ENCODE measurements around the gene CD44.
"Not testable (repeated sequence)": the region's sequence is repeated elsewhere in the genome, so short reads cannot be mapped to it uniquely, and the experiment has no call there.

CD44 gene

GRCh38 chr11:35105319-35106079 is 33.5 kb upstream of the CD44 start:
- H3K4me3 ChIP-seq (ENCODE audit: low read depth, low read length) = no peak overlapping the region
- TF ChIP-seq, protein P1, sequence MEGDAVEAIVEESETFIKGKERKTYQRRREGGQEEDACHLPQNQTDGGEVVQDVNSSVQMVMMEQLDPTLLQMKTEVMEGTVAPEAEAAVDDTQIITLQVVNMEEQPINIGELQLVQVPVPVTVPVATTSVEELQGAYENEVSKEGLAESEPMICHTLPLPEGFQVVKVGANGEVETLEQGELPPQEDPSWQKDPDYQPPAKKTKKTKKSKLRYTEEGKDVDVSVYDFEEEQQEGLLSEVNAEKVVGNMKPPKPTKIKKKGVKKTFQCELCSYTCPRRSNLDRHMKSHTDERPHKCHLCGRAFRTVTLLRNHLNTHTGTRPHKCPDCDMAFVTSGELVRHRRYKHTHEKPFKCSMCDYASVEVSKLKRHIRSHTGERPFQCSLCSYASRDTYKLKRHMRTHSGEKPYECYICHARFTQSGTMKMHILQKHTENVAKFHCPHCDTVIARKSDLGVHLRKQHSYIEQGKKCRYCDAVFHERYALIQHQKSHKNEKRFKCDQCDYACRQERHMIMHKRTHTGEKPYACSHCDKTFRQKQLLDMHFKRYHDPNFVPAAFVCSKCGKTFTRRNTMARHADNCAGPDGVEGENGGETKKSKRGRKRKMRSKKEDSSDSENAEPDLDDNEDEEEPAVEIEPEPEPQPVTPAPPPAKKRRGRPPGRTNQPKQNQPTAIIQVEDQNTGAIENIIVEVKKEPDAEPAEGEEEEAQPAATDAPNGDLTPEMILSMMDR (conservative IDR thresholded peaks at IDR 0.05; ENCODE audit: low read depth, low read length) = no peak
- DNase-seq (ENCODE audit: low read depth) = no peak

DNA sequence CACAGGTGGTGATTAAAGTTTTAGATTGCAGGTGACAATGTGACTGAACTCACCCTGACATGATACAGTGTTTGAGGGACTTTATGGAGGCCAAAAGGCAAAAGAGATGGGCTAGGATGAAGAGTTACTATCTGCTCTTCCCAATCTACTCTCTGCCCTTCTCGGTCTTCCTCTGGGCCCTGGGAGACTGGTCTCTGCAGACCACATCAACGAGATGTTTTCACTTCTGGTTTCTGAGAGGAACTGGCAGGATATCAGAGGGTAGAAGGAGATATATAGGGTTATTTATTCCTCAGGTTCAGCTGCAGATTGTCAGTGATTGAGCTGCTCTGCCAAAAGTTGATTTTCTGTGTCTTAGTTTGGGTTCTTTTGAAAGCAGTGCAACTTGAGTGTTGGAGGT is 32.4 kb upstream of the CD44 start:
- DNase-seq (ENCODE audit: low read depth) = no peak
- no peak overlapping the region for H3K4me3 ChIP-seq (ENCODE audit: low read depth, low read length)

DNA sequence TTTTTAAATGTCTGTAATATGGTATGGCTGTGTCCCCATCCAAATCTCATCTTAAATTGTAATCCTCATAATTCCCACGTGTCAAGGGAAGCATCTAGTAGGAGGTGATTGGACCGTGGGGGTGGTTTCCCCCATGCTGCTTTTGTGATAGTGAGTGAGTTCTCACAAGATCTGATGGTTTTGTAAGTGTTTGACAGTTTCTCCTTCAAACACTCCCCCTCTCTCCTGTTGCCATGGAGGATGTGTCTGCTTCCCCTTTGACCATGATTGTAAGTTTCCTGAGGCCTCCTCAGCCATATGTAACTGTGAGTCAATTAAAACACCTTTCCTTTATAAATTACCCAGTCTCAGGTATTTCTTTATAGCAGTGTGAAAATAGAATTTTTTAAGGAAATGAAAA is 31.1 kb upstream of the CD44 start:
- TF ChIP-seq, protein P1 (conservative IDR thresholded peaks at IDR 0.05; ENCODE audit: low read depth, low read length) = no peak
- H3K4me3 ChIP-seq (ENCODE audit: low read depth, low read length) = no peak overlapping the region
- DNase-seq (ENCODE audit: low read depth) = no peak

More for the DNA sequence above, 32.4 kb upstream of the CD44 start:
- TF ChIP-seq, protein P1 (conservative IDR thresholded peaks at IDR 0.05; ENCODE audit: low read depth, low read length) = no peak

DNA sequence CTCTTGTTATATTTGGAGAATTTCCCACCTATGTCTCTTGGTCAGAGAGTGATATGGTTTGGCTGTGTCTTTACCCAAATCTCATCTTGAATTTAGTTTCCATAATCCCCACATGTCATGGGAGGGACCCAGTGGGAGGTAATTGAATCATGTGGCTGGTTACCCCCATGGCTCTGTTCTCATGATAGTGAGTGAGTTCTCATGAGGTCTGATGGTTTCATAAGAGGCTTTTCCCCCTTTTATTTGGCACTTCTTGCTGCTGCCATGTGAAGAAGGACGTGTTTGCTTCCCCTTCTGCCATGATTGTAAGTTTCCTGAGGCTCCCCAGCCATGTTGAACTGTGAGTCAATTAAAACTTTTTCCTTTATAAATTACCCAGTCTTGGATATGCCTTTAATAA is 30.6 kb upstream of the CD44 start:
- not testable (repeated sequence) for DNase-seq (ENCODE audit: low read depth)

DNA sequence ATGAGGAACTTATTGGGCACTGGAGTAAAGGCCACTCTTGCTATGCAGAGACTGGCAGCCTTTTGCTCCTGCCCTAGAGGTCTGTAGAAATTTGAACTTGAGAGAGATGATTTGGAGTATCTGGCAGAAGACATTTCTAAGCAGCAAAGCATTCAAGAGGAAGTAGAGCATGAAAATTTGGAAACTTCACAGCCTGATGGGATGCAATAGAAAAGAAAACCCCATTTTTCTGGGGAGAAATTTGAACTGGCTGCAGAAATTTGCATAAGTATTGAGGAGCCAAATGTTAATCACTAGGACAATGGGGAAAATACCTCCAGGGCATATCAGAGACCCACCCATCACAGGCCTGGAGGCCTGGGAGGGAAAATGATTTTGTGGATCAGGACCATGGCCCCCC is 29.9 kb upstream of the CD44 start:
- TF ChIP-seq, protein P1 (conservative IDR thresholded peaks at IDR 0.05; ENCODE audit: low read depth, low read length) = no peak
- DNase-seq (ENCODE audit: low read depth) = no peak
- no peak overlapping the region for H3K4me3 ChIP-seq (ENCODE audit: low read depth, low read length)

More for the DNA sequence above, 30.6 kb upstream of the CD44 start:
- H3K4me3 ChIP-seq (ENCODE audit: low read depth, low read length) = not testable (repeated sequence)

- H3K4me3 ChIP-seq (ENCODE audit: low read depth, low read length) = no peak overlapping the region
- no peak for DNase-seq (ENCODE audit: low read depth)
- TF ChIP-seq, protein P1 (conservative IDR thresholded peaks at IDR 0.05; ENCODE audit: low read depth, low read length) = no peak
Observed at GRCh38 chr11:35109827-35110226, 29.1 kb upstream of the CD44 start.

DNA sequence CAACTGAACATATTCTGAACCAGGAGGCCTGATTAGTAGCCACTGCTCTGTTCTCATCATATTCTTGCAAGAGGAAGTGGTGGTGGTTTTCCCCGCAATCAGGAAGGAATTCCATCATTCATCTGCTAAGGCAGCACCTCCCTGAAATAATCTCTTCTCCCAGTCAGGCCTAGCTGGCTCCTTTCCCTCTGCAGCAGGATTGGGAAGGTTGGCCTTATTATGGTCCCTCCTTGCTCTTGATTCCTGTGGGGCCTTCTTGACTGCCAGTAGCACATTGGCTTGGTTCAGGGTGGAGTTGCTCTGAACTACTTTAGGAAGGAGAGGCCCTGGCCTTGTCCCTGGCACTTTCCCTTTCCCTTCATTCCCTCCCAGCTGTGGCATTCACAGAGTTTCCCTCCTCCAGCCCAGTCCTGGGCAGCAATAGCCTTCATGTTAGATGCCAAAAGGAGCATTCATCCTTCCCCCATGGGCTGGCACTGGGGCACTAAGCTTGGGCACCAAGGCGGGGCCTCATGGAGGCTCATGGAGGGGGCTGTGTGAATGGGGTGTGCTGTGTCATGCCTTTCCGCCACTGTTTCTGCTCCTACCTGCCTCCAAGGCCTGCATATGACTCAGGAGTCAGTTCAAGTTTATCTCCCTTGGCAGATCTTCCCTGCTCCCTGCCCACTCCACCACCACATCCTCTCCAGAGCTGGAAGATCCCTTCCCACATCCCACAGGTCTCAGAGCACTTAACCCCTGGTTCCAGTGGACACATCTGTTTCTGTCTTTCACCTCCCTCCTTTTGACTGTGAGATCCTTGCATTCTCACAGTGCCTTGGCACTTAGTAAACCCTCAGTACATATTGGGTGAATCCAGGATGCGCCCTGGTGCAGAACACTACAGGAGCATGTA is 27.6 kb upstream of the CD44 start:
- DNase-seq (ENCODE audit: low read depth) = peak; percentile 65
- no peak overlapping the region for H3K4me3 ChIP-seq (ENCODE audit: low read depth, low read length)
- TF ChIP-seq, protein P1 (conservative IDR thresholded peaks at IDR 0.05; ENCODE audit: low read depth, low read length) = no peak
